Adrenal gland (tissue), 5 donors: ENCODE results near the gene MYH6.

Experiments
- CTCF ChIP-seq, 6 experiments: fragments of 450-650 bp in 4 of 6; fragments of 200-600 bp in 2 of 6; sonication (generic) in 1 of 6; IDR thresholded peaks; 1 replicate in 5 of 6; 2 replicates in 1 of 6; pipeline versions ENCODE4 v1.5.1 to v1.8.0; 2016 to 2021; ENCODE audit warnings: antibody characterized with exemption in 6 of 6, mild to moderate bottlenecking in 2 of 6, moderate library complexity in 1 of 6
- POLR2A ChIP-seq, 2 donors: fragments of 450-650 bp; IDR thresholded peaks; one replicate each; pipeline ENCODE4 v1.6.1; 2017; ENCODE audit warnings: antibody characterized with exemption in 2 of 2, mild to moderate bottlenecking in 2 of 2, moderate library complexity in 1 of 2
- donor health status: DM: no; HTN: no; CAD: no.

- TF ChIP-seq POLR2A (IDR thresholded peaks at IDR 0.05) (no peak), CTCF (IDR thresholded peaks at IDR 0.05) (no peak)
These were observed 46.3 kb downstream of the MYH6 start for GRCh38 chr14:23361763-23362162.
